AG10803 (cell line): ENCODE data around the gene SLC6A6.

Experiments used
- DNase-seq: peaks from one replicate; pipeline ENCODE4 v3.0.0; 2010; ENCODE audit warnings: low read depth
- H3K4me3 ChIP-seq: 2 replicates; pipeline ENCODE4 v1.5.1; 2011; ENCODE audit warnings: mild to moderate bottlenecking, low read length, control low read depth
- CTCF ChIP-seq: conservative IDR thresholded peaks from 2 replicates; pipeline ENCODE4 v1.5.1; 2011; ENCODE audit warnings: mild to moderate bottlenecking, low read length, control low read depth, inconsistent platforms

SLC6A6 gene

GRCh38 chr3:14424711-14425580 is 22.5 kb downstream of the SLC6A6 start:
- H3K4me3 ChIP-seq: no peak overlapping the region
- no peak for DNase-seq
- no peak for TF ChIP-seq CTCF

GRCh38 chr3:14425581-14426304 is 23.3 kb downstream of the SLC6A6 start:
- no peak for DNase-seq
- H3K4me3 ChIP-seq: no peak overlapping the region
- TF ChIP-seq CTCF: no peak

GRCh38 chr3:14426305-14426620 is 23.9 kb downstream of the SLC6A6 start:
- H3K4me3 ChIP-seq: no peak overlapping the region
- no peak for TF ChIP-seq CTCF
- DNase-seq: no peak

- H3K4me3 ChIP-seq: no peak overlapping the region
- TF ChIP-seq CTCF: no peak
- DNase-seq: no peak
Measured at GRCh38 chr3:14428087-14429033, 26.0 kb downstream of the SLC6A6 start.

- no peak overlapping the region for H3K4me3 ChIP-seq
- TF ChIP-seq CTCF: no peak
- DNase-seq: peak; percentile 45
Measured at GRCh38 chr3:14429237-14429636, 26.8 kb downstream of the SLC6A6 start.

GRCh38 chr3:14429640-14430039 is 27.2 kb downstream of the SLC6A6 start:
- no peak for DNase-seq
- H3K4me3 ChIP-seq: no peak overlapping the region
- TF ChIP-seq CTCF: no peak
